SK-N-MC (cell line): ENCODE measurements around the gene LARGE1.

ENCODE experiments used
- EZH2 ChIP-seq: fragments of 200-600 bp; sonication (generic); IDR thresholded peaks from one replicate; pipeline ENCODE4 v1.6.1; 2017; ENCODE audit warnings: antibody characterized with exemption
- FOXP2 ChIP-seq: optimal IDR thresholded peaks from 2 replicates; pipeline ENCODE3; 2011; ENCODE audit warnings: mild to moderate bottlenecking, moderate library complexity; ENCODE audit not compliant: insufficient read depth; ENCODE audit errors: extremely low read length, control extremely low read depth
- POLR2AphosphoS5 ChIP-seq: IDR thresholded peaks from 2 replicates; pipeline ENCODE4 v1.6.1; 2012; ENCODE audit warnings: mild to moderate bottlenecking, low read depth, low read length, borderline replicate concordance

GRCh38 chr22:33746501-33746928 lies 173.8 kb downstream of the LARGE1 start:
- TF ChIP-seq POLR2AphosphoS5 (no peak), EZH2 (no peak), FOXP2 (no peak)
